Measurements from ENCODE around the gene B4GALT3. TPM values are rescaled to one million over a fixed set of nuclear protein-coding genes. Genes with fewer than 3 reads are reported as not detected.
A peak's percentile ranks its signal among the peaks of the same experiment; 100 is the strongest.

Gene B4GALT3
- total RNA-seq, 4 donors from 2014 or later: 3.0 to 71.4 (median 26.6) TPM

- H3K4me3 ChIP-seq: no peak overlapping the region
- peaks cover 11 to 33% (median 26%) of the 10 kb centered on the region in 4 donors for H3K4me1 ChIP-seq
- no peak for DNase-seq
- in situ Hi-C loops (cut with MboI; ENCODE audit: low pct_ligation_motif_present in 1 of 4, low pct_unique_long_range_greater_than_20kb in 1 of 4, low sequenced_read_pairs in 3 of 4) (no loop called here), intact Hi-C loops (cut with DNase I; ENCODE audit: low total_unique reads) (no loop called here)
- TF ChIP-seq POLR2AphosphoS5 (IDR thresholded peaks at IDR 0.05): no peak
- TF ChIP-seq POLR2A (IDR thresholded peaks at IDR 0.05): no peak
- TF ChIP-seq EP300 (IDR thresholded peaks at IDR 0.05; ENCODE audit: low read depth): no peak
- TF ChIP-seq, protein P1, sequence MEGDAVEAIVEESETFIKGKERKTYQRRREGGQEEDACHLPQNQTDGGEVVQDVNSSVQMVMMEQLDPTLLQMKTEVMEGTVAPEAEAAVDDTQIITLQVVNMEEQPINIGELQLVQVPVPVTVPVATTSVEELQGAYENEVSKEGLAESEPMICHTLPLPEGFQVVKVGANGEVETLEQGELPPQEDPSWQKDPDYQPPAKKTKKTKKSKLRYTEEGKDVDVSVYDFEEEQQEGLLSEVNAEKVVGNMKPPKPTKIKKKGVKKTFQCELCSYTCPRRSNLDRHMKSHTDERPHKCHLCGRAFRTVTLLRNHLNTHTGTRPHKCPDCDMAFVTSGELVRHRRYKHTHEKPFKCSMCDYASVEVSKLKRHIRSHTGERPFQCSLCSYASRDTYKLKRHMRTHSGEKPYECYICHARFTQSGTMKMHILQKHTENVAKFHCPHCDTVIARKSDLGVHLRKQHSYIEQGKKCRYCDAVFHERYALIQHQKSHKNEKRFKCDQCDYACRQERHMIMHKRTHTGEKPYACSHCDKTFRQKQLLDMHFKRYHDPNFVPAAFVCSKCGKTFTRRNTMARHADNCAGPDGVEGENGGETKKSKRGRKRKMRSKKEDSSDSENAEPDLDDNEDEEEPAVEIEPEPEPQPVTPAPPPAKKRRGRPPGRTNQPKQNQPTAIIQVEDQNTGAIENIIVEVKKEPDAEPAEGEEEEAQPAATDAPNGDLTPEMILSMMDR (IDR thresholded peaks at IDR 0.05): no peak
- no peaks in the 10 kb centered on the region for H3K36me3 ChIP-seq
- no peaks in the 10 kb centered on the region for H3K27me3 ChIP-seq
- WGBS, 2 donors (ENCODE audit: low coverage in 1 of 2): 79 to 84% methylated on average over 4 to 5 of the region's 5 CpGs
- H3K9me3 ChIP-seq: no peaks in the 10 kb centered on the region
- no peak overlapping the region for H3K27ac ChIP-seq
These were observed 15.7 kb downstream of the B4GALT3 start for GRCh38 chr1:161161652-161162051.

GRCh38 chr1:161160671-161161145 lies 16.6 kb downstream of the B4GALT3 start:
- TF ChIP-seq POLR2AphosphoS5 (IDR thresholded peaks at IDR 0.05) (no peak), EP300 (IDR thresholded peaks at IDR 0.05; ENCODE audit: low read depth) (no peak), POLR2A (IDR thresholded peaks at IDR 0.05) (no peak)
- TF ChIP-seq, protein P1 (IDR thresholded peaks at IDR 0.05): no peak
- WGBS, 2 donors (ENCODE audit: low coverage in 1 of 2): 80 to 92% methylated on average over 1 to 20 of the region's 22 CpGs
- in situ Hi-C loops (cut with MboI; ENCODE audit: low pct_ligation_motif_present in 1 of 4, low pct_unique_long_range_greater_than_20kb in 1 of 4, low sequenced_read_pairs in 3 of 4): no loop called here
- Histone ChIP-seq H3K36me3 (no peaks in the 10 kb centered on the region), H3K9me3 (no peaks in the 10 kb centered on the region), H3K4me1 (peaks cover 11 to 33% (median 26%) of the 10 kb centered on the region in 4 donors), H3K27ac (no peak overlapping the region), H3K4me3 (no peak overlapping the region), H3K27me3 (no peaks in the 10 kb centered on the region)
- intact Hi-C loops (cut with DNase I; ENCODE audit: low total_unique reads): no loop called here
- no peak for DNase-seq

DNA sequence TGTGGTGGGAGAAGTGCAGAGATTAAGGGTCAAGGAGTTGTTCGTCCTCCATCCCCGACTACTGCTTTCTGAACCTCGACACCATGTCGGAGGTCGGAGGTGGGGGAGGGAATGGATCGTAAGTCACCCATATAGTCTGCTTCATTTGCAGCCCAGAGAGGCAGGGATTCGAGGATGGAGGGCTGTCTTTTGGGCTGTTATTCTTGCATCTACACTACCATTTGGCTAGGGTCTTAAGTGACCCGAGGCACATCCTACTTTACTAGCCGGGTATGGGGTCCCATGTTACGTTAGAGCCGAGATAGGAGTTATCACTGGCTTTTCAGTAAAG lies 17.4 kb downstream of the B4GALT3 start:
- peak overlapping the region; percentile 70 to 88 (median 80) for H3K4me3 ChIP-seq
- WGBS, 2 donors (ENCODE audit: low coverage in 1 of 2): 7% methylated on average over 11 of the region's 11 CpGs; no CpG with 5 or more reads in 1 of the 2 donors
- in situ Hi-C loops (cut with MboI; ENCODE audit: low pct_ligation_motif_present in 1 of 4, low pct_unique_long_range_greater_than_20kb in 1 of 4, low sequenced_read_pairs in 3 of 4) (no loop called here), intact Hi-C loops (cut with DNase I; ENCODE audit: low total_unique reads) (no loop called here)
- TF ChIP-seq POLR2A (IDR thresholded peaks at IDR 0.05) (no peak), POLR2AphosphoS5 (IDR thresholded peaks at IDR 0.05) (no peak), EP300 (IDR thresholded peaks at IDR 0.05; ENCODE audit: low read depth) (no peak)
- TF ChIP-seq, protein P1 (IDR thresholded peaks at IDR 0.05): no peak
- DNase-seq: no peak
- peaks cover 4 to 33% (median 23%) of the 10 kb centered on the region in 4 donors for H3K4me1 ChIP-seq
- no peaks in the 10 kb centered on the region for H3K9me3 ChIP-seq
- peak overlapping the region; percentile 89 to 93 (median 90) for H3K27ac ChIP-seq
- H3K36me3 ChIP-seq: no peaks in the 10 kb centered on the region
- no peaks in the 10 kb centered on the region for H3K27me3 ChIP-seq

- H3K9me3 ChIP-seq: no peaks in the 10 kb centered on the region
- in situ Hi-C loops (cut with MboI; ENCODE audit: low pct_ligation_motif_present in 1 of 4, low pct_unique_long_range_greater_than_20kb in 1 of 4, low sequenced_read_pairs in 3 of 4) (no loop called here), intact Hi-C loops (cut with DNase I; ENCODE audit: low total_unique reads) (no loop called here)
- H3K27ac ChIP-seq: peak within 1 kb of the TSS; percentile 89 to 93 (median 90)
- TF ChIP-seq, protein P1 (IDR thresholded peaks at IDR 0.05): peak in 4 of 5 experiments; percentile 20 to 60 (median 42)
- no peak for TF ChIP-seq EP300 (IDR thresholded peaks at IDR 0.05; ENCODE audit: low read depth)
- peak; percentile 73 for TF ChIP-seq POLR2A (IDR thresholded peaks at IDR 0.05)
- peak in 2 of 3 donors; percentile 76 to 80 for TF ChIP-seq POLR2AphosphoS5 (IDR thresholded peaks at IDR 0.05)
- peaks cover 4 to 38% (median 28%) of the 10 kb centered on the region in 4 donors for H3K4me1 ChIP-seq
- no peaks in the 10 kb centered on the region for H3K27me3 ChIP-seq
- WGBS, 2 donors (ENCODE audit: low coverage in 1 of 2): 1% methylated on average over 49 of the region's 60 CpGs; no CpG with 5 or more reads in 1 of the 2 donors
- peak within 1 kb of the TSS; percentile 70 to 88 (median 80) for H3K4me3 ChIP-seq
- DNase-seq: peak; percentile 94
- H3K36me3 ChIP-seq: no peaks in the 10 kb centered on the region
These were observed 18.0 kb downstream of the B4GALT3 start, which contains the start of gene USP21 for GRCh38 chr1:161159087-161159912. USP21 (plus strand) TSS chr1:161159500; CDS start chr1:161160641, 1,141 bp downstream.
